NCI-H2196 treated with DMSO at 0.1 percent for 48 hours (cell line): ENCODE measurements around the gene DCHS2.

ENCODE experiments used
- DNase-seq: peaks from one replicate; lab custom pipeline; 2025; ENCODE audit not compliant: unreplicated experiment; lab: John Stamatoyannopoulos, UW

The DCHS2 gene

GRCh38 chr4:154455111-154455510, 36.5 kb downstream of the DCHS2 start:
- DNase-seq: no peak

- no peak for DNase-seq
These were observed 36.9 kb downstream of the DCHS2 start for GRCh38 chr4:154454710-154455109.

DNA sequence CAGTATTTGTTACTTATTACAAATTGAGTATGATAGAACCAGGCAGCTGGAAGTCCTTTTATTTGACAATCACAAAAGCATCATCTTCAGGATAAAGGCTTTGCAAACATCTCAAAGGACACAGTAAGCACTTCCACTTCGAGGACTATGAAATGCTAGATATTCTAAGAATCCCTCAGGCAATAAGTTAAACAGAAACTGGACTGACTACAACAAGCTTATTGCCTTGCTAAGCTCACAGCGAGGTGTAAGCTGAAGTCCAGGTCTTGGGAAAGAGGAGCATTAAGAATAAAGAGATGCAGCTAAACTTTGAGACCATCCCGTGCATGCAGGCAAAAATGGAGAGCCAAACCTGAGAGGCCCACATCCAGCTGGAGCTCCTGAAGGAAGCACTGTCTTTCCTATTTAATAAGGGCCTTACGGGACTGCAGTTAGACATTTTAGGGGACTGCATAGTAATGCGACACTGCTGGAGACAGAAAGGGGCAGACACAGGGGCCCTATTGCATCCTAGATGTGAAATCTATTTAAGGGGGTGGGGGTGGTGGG, 38.7 kb downstream of the DCHS2 start:
- no peak for DNase-seq

GRCh38 chr4:154450966-154451365, 40.6 kb downstream of the DCHS2 start:
- no peak for DNase-seq

- no peak for DNase-seq
These were observed 46.6 kb downstream of the DCHS2 start for GRCh38 chr4:154444958-154445357.

- DNase-seq: no peak
These were observed 49.6 kb downstream of the DCHS2 start for GRCh38 chr4:154441982-154442381.

- DNase-seq: no peak
These were observed 50.5 kb downstream of the DCHS2 start for GRCh38 chr4:154441124-154441523.

DNA sequence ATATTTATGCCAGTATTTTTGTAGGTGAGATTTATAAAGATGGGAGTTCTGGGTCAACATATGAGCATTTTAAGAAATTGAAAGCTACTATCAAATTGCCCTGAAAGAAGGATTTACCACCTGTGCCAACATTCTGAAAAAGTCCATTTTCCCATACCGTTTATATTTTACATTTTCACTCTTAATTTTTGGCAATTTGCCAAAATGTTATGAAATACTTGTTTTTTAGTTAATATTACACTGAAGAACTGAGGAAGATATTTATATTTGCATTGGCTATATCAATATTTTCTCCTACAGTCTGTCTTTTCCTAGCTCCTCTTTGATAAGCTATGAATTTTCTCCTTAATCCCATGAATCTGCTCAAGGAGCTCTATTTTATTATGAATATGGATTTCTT, 52.4 kb downstream of the DCHS2 start:
- no peak for DNase-seq

DNA sequence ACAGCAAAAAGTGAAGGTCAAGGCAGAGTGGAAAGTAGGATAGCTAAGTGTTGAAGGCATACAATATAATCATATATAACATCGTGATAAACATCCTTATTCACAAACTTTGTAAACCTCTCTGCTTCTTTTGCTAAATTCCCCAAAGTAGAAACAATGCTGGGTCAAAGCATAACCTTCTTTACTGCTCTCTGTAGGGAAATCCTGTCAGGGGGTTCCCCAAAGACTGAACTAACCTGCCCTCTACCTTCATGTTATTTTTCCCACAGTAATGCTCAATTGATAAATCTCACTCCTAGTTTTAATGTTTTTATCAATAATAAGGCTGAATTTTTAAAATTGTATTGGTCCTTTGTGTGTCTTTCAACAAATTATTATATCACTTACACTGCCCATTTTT, 55.7 kb downstream of the DCHS2 start:
- DNase-seq: no peak

DNA sequence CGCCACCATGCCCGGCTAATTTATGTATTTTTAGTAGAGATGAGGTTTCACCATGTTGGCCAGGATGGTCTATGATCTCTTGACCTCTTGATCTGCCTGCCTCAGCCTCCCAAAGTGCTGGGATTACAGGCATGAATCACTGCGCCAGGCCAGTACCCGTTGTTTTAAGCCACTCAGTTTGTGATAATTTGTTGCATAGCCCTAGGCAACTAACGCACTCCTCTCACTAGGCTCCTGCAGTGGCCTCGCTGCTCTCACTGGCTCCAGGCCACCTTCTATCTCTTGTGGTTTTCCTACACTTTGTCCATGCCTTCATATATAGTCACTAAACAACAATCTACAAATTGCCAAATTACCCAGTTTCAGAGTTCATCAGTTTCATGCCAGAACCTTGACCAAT, 58.1 kb downstream of the DCHS2 start:
- no peak for DNase-seq

- DNase-seq: no peak
These were observed 62.4 kb downstream of the DCHS2 start for GRCh38 chr4:154429176-154429575.

GRCh38 chr4:154427149-154427548, 64.5 kb downstream of the DCHS2 start:
- no peak for DNase-seq

DNA sequence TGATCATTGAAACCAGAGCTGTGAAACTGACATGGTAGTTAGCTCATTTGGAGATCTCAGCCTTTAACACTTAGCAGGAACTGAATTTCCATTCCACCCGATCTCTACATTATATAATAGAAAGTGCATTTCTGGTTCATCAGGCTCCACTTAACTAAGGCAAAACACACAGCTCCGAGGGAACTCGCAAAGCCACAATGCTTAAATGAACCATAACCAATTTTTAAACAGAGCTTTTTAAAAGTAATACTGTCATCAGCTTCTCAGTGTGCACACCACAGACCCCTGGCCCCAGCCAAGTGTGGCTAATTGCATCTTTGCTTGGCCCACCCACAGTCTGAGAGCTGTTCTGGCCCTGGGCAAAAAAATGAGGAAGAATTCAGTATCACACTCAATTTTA, 66.1 kb downstream of the DCHS2 start:
- no peak for DNase-seq

- DNase-seq: no peak
These were observed 66.7 kb downstream of the DCHS2 start for GRCh38 chr4:154424810-154425484.

GRCh38 chr4:154422152-154422551, 69.4 kb downstream of the DCHS2 start:
- DNase-seq: no peak

DNA sequence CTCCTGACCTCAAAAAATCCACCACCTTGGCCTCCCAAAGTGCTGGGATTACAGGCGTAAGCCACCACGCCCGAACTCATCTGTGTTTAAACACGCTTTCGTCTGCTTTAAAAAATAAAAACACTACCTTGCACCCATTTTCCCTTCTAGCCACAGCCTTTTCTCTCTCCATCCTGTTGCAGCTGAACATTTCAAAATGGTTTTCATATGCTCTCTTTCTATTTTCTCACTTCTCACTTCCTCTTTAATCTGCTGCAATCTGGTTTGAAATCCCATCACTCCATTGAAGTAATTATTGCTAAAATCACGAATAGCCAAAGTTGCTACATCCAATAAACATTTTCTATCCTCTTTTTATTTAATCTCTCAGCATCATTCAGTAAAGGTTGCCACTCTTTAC, 70.0 kb downstream of the DCHS2 start:
- DNase-seq: no peak

- DNase-seq: no peak
These were observed 74.3 kb downstream of the DCHS2 start for GRCh38 chr4:154417373-154417673.

DNA sequence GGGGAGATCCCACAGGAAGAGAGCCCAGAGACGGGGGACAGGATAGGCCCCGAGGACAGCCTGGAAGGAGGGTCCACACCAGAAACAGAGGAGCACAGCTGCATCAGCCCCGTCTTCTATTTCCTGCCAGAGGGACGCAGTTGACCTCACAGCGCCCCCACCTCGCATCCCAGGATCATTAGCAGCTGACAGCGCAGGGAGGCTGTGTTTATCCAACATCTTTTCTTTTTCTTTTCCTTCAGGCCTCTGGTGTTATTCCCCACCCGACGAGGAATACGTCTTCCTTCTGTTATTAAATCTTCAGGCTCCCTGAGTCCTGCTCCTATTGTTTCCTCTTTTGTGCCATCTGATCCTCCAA, 75.4 kb downstream of the DCHS2 start:
- DNase-seq: no peak

GRCh38 chr4:154415313-154415712, 76.3 kb downstream of the DCHS2 start:
- DNase-seq: no peak

DNA sequence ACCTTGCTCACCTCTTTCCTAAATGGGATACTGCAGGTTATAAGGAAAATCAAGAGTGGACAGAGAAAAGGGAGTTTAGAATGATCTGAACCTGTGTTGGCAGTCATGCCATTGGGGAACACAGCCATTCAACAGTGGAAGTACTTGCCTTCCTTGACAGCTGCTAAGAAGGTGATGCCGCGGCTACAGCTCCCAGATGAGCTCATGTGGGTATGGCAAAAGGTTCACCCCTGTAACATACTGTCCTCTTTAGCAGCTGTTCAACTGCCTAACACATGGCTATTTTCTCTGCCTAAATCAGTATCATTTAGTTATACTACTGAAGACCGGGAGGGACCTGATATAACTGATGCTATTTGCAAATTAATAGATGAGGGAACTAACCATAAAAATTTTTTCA, 76.8 kb downstream of the DCHS2 start:
- no peak for DNase-seq

- no peak for DNase-seq
These were observed 77.2 kb downstream of the DCHS2 start for GRCh38 chr4:154414371-154414770.

GRCh38 chr4:154407443-154407842, 84.2 kb downstream of the DCHS2 start:
- no peak for DNase-seq

DNA sequence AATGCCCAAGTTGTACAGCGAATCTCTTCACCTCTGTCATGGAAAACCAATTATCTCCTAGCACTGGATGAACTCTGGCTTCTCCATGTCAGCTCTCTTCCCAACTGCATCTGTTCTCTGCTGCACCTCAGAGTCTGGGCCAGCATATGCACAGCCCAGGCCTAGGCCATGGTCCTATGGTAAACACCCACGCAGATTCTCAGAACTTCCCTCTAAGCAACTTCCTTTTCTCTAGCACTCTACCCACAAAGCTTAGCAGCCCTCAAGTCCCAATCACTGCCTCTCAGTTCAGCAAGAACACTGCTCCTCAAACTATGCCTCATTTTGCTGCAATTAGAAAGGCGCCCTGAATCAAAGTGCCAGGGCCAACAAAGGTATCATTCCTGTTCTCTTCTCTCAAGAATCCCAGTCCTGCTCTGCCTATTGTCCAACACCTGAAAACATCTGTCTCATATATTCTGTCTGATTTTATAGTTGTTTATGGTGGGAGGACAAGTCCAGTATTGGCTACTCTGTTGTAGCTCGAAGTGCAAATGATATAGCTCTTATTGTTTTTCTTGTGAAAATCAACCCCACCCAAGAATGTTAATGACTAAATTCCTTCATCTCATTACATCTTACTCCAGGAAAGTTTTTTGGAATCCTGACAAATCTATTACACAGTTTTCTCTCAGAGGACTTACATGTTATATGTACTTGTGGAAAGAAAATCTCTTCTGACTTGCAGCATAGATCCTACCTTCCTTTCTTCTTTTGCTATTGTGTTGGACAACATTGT, 85.4 kb downstream of the DCHS2 start:
- no peak for DNase-seq
